ENCODE results near the gene WBP2.

Gene WBP2

DNA sequence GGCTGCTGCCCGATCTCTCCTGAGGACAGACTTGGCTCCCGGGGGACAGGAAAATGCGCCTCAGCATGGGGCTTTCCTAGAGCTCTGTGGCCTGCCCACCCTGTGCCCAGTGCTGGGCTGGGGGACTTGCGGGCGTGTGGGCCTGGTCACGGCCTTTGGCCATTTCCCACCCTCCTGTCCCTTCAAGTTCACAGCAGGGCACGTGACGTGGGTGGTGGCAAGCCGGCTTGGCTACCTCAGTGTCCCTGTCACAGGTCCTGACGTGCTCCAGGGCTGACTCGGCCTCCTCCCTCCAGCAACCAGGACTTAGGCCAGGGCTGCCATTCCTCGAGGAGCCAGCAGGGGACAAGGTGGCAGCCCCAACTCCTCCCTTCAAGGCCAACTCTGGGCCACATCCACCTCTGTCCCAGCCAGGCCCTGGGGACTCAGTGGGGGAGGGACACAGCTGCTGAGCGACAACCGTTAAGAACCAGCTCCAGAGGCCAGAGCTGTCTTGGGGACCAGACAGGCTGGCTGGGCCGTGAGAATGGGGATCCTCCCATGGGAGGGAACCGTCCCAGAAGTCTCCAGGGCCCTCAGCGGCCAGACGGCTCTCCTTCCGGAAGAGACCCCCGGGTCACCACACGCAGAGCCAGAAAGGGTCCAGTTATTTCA, 9.9 kb downstream of the WBP2 start:
- DNase-seq (ENCODE audit: low read depth): peak; percentile 60
- peak; percentile 66 for TF ChIP-seq CTCF (IDR thresholded peaks at IDR 0.05; ENCODE audit: low read length, missing control alignments)
- no peak overlapping the region for H3K4me3 ChIP-seq (replicated peaks; ENCODE audit: low read depth, low read length)

GRCh38 chr17:75844530-75845057, 10.5 kb downstream of the WBP2 start:
- TF ChIP-seq CTCF (IDR thresholded peaks at IDR 0.05; ENCODE audit: low read length, missing control alignments): no peak
- no peak for DNase-seq (ENCODE audit: low read depth)
- H3K4me3 ChIP-seq (replicated peaks; ENCODE audit: low read depth, low read length): no peak overlapping the region

DNA sequence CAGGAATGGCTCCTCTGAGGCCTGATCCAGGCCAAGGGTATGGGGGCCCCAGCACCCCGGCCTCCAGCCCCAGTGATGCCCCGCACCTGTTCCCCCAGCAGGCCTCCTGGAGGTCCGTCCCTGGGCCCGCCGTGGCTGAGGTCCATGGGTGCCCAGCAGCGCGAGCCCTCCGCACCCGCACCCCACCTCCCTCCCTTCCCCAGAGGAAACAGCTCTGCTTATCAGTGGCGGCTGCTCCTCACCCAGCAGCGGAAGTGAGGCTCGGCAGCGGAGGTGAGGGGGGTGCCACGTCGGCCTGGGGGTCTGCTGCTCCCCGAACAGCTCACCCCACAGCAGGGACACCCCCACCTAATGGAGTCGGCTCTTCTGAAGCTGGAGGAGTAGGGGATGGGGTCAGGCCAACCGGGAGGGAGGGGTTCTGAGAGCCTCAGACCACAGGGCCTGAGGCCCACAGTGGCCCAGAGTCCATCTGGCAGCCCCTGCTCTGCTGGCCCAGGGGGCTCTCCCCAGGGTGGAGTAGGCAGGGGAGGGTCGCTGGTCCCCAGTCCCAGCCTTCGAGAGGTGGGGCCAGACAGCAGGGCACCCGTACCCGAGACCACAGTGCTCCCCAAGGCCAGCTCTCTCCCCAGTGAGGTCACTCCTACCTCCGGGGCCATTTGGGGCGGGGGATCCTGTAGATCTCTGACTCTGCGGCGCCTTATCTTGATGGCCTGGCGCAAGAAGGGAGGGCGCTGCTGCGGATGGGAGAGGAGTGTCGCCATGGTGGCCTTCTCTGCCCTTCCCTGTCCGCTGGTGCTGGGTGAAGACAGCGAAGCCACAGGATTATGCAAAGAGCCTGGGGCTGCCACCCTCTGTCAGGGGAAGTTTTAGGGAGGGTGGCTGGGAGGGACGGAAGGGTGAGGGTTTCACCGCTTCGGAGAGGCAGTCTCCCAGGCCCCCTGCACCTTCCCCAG, 11.3 kb downstream of the WBP2 start, which contains the start of gene UNC13D:
Gene UNC13D, minus strand, starts transcription at position 828 of the 953 bp plus-strand sequence. Its CDS starts 67 bp downstream, at position 761.
- H3K4me3 ChIP-seq (replicated peaks; ENCODE audit: low read depth, low read length): no peak within 1 kb of the TSS
- no peak for TF ChIP-seq CTCF (IDR thresholded peaks at IDR 0.05; ENCODE audit: low read length, missing control alignments)
- no peak for DNase-seq (ENCODE audit: low read depth)

DNA sequence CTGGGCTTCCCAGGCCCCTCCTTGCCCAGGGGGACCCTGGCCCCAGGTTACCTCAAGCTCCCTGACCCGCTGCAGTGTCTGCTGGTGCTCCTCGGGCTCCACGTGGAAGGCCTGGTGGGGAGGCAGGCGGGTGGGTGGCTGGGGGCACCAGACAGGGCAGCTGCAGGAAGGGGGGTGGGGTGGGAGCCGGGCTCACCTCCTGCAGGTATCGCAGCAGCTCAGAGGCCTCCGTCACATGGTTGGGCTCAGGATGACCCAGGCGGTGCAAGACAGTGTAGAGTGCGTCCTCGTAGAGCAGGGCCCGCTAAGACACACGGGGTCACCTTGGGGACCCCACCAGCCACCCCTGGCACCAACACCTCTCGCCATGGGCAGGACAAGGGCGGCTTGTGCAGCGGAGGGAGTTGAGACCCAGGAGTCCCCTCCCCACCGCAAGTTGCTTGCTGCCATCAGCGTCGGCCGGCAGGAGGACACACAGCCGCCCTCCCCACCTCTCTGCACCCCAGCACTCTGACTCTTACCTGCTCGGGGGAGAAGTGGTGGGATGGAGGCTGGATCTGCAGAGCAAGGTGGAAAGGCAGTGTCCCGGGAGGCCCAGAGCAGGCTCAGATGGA, 12.1 kb downstream of the WBP2 start:
- no peak overlapping the region for H3K4me3 ChIP-seq (replicated peaks; ENCODE audit: low read depth, low read length)
- DNase-seq (ENCODE audit: low read depth): no peak
- no peak for TF ChIP-seq CTCF (IDR thresholded peaks at IDR 0.05; ENCODE audit: low read length, missing control alignments)

GRCh38 chr17:75842411-75842810, 12.7 kb downstream of the WBP2 start:
- TF ChIP-seq CTCF (IDR thresholded peaks at IDR 0.05; ENCODE audit: low read length, missing control alignments): no peak
- no peak overlapping the region for H3K4me3 ChIP-seq (replicated peaks; ENCODE audit: low read depth, low read length)
- no peak for DNase-seq (ENCODE audit: low read depth)

- TF ChIP-seq CTCF (IDR thresholded peaks at IDR 0.05; ENCODE audit: low read length, missing control alignments): no peak
- H3K4me3 ChIP-seq (replicated peaks; ENCODE audit: low read depth, low read length): no peak overlapping the region
- DNase-seq (ENCODE audit: low read depth): no peak
Observed at GRCh38 chr17:75840799-75841164, 14.4 kb downstream of the WBP2 start.
